ENCODE results near the gene MOB3A.

DNA sequence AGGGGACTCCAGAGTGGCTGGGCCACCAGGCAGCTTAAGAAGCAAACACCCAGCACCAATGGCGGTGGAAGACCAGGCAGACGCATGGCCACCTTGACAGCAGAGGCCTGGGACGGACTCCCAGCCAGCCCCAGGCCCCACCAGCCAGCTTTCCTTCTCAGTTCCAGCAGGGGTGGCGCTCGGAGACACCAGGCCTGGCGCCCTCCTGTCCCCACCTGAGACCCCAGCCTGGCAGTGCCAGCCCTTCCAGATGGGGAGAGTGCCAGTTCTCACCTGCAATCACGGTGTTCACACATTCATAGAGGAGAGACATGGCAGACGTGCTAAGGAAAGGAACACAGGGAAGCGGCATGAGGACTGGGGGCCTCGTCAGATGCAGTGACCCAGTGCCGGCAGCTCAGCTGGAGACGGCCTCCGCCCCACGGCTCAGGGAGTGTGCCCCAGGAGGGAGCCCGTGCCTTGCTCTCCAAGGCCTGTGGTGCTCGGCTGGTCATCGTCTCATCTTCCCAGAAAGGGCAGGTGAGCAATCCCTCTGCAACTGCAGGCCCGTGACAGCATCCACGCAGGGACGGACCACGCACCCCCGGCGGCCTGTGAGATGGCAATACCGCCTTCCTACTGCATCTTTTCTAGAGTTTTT lies 30.9 kb upstream of the MOB3A start:
- TF ChIP-seq TAF1 (IDR thresholded peaks at IDR 0.05; ENCODE audit: borderline replicate concordance, low read depth, low read length) (no peak), POLR2A (IDR thresholded peaks at IDR 0.05; ENCODE audit: low read depth, low read length) (no peak)

Data from GM12892 (cell line).